ENCODE measurements around the gene TNIK.
"Not testable (repeated sequence)": the region's sequence is repeated elsewhere in the genome, so short reads cannot be mapped to it uniquely, and the experiment has no call there.

Gene TNIK

DNA sequence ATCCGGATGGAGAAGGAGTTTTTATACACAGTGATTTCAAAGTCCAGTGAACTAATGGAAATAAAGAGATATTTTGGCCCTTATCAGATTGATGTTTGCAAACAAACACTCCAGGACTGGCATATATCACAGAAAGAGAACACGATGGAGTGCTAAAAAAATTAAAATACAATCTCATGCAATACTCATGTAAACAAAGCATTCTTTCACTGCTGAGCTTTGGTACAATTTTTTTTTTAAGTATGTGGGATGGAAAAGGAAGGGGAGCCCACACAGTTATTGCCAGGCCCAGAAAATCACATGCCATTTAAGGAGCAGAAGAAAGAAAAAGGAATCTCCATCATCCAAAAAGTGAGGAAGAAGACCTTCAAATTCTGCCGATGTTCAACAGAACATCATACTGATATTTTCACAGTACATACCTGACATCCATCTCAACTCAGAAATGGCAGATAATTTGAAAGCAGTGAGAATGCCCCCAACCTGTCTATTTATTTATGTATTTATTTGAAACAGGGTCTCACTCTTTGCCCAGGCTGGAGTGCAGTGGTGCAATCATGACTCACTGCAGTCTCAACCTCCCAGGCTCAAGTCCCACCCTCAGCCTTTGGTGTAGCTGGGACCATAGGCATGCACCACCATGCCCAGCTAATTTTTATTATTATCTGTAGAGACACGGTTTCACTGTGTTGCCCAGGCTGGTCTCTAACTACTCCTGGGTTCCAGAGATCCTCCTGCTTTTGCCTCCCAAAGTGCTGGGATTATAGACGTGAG lies 326.2 kb downstream of the TNIK start:
- no peak overlapping the region for H3K27ac Mint-ChIP-seq
- no peak for ATAC-seq

DNA sequence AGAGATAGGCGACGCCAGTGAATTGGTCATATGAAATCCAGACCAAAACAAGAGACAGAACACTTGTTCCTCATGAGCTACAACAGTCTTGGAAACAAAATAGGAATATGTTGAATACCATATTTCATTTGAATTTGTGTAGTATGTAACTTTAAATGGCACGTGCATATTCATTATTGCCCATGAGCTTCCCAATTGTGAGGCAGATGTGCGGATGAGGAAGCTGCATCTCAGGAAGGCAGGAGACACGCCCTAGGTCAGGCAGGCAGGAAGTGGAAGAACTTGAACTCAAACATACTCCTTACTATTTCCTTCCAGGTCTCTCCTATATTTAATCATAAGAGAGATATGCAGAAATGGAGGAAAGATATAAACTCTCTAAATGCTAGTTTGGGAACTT lies 326.9 kb downstream of the TNIK start:
- no peak overlapping the region for H3K27ac Mint-ChIP-seq
- H3K4me1 Mint-ChIP-seq, result no peaks in the 10 kb centered on the region
- no peaks in the 10 kb centered on the region for H3K27me3 Mint-ChIP-seq
- H3K9me3 Mint-ChIP-seq, result no peaks in the 10 kb centered on the region
- no peak overlapping the region for H3K4me3 Mint-ChIP-seq
- DNase-seq (no peak), ATAC-seq (no peak)
- peaks cover 30% of the 10 kb centered on the region for H3K36me3 Mint-ChIP-seq (ENCODE audit: low read depth)

More for the DNA sequence above, 326.2 kb downstream of the TNIK start:
- no peak overlapping the region for H3K4me3 Mint-ChIP-seq
- no peaks in the 10 kb centered on the region for H3K4me1 Mint-ChIP-seq
- no peak for DNase-seq
- peaks cover 28% of the 10 kb centered on the region for H3K36me3 Mint-ChIP-seq (ENCODE audit: low read depth)
- H3K9me3 Mint-ChIP-seq, result no peaks in the 10 kb centered on the region
- no peaks in the 10 kb centered on the region for H3K27me3 Mint-ChIP-seq

DNA sequence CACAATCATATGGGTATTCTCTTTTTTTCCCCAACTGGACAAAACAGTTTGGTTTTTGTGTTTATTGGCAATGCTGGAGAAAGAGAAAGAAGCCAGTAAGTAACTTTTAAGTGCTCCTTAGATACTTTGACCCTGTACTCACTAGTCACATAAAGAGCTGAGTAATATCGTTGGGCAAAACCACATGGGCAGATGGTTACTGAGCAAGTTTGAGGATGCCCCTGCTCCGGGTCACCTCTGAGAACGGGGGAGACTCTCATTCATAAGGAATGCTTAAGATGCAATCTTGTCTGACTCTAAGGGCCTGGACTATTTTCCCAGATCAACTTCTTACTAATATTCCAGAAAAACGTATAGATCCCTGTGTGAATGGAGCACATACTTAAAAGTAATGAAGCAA lies 327.3 kb downstream of the TNIK start:
- DNase-seq (no peak), ATAC-seq (no peak)
- peaks cover 27% of the 10 kb centered on the region for H3K36me3 Mint-ChIP-seq (ENCODE audit: low read depth)
- H3K27ac Mint-ChIP-seq, result no peak overlapping the region
- no peaks in the 10 kb centered on the region for H3K27me3 Mint-ChIP-seq
- H3K4me3 Mint-ChIP-seq, result no peak overlapping the region
- no peaks in the 10 kb centered on the region for H3K9me3 Mint-ChIP-seq
- no peaks in the 10 kb centered on the region for H3K4me1 Mint-ChIP-seq

DNA sequence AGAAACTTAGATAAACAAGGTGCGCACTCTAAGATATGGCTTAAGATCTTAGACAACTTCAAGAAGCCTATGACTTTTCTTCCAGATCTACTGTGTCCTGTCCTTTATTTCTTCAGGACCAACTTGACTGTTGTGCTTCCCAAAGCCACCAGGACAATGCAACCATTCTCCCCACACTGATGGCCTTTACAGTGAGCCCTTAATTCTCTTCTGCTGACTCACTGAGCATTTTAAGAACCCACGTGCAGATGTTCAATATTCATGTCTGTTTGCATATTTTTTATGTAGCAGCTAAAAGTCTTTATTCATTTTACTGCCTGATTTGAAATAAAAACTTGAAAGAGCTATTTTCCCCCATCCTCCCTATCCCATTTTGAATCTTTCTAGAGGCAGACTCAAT lies 330.4 kb downstream of the TNIK start:
- no peak overlapping the region for H3K27ac Mint-ChIP-seq
- no peak for ATAC-seq

DNA sequence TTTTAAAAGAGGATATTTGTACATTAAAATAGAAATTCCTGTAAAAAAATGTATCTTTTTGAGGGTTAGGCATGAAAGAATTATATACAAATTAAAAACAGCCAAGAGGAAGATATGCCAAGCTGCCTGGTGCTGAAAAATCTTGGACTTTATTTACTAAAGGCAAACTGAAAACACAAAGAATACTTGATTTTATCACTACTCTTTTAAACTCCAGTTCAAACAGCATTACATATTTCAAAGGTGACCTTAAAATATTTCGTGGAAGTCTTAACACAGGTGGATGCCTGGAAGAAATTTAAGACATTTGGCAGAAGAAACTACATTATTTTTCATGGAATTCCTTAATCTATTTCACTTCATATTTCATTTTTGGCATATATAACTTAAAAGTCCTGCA lies 332.6 kb downstream of the TNIK start:
- DNase-seq (no peak), ATAC-seq (no peak)
- H3K27me3 Mint-ChIP-seq, result no peaks in the 10 kb centered on the region
- H3K4me3 Mint-ChIP-seq, result no peak overlapping the region
- no peaks in the 10 kb centered on the region for H3K9me3 Mint-ChIP-seq
- no peak overlapping the region for H3K27ac Mint-ChIP-seq
- H3K4me1 Mint-ChIP-seq, result no peaks in the 10 kb centered on the region
- peaks cover 30% of the 10 kb centered on the region for H3K36me3 Mint-ChIP-seq (ENCODE audit: low read depth)

More for the DNA sequence above, 330.4 kb downstream of the TNIK start:
- Mint-ChIP-seq H3K36me3 (ENCODE audit: low read depth) (peaks cover 24% of the 10 kb centered on the region), H3K9me3 (no peaks in the 10 kb centered on the region), H3K4me3 (no peak overlapping the region), H3K4me1 (no peaks in the 10 kb centered on the region), H3K27me3 (no peaks in the 10 kb centered on the region)
- DNase-seq, result no peak

DNA sequence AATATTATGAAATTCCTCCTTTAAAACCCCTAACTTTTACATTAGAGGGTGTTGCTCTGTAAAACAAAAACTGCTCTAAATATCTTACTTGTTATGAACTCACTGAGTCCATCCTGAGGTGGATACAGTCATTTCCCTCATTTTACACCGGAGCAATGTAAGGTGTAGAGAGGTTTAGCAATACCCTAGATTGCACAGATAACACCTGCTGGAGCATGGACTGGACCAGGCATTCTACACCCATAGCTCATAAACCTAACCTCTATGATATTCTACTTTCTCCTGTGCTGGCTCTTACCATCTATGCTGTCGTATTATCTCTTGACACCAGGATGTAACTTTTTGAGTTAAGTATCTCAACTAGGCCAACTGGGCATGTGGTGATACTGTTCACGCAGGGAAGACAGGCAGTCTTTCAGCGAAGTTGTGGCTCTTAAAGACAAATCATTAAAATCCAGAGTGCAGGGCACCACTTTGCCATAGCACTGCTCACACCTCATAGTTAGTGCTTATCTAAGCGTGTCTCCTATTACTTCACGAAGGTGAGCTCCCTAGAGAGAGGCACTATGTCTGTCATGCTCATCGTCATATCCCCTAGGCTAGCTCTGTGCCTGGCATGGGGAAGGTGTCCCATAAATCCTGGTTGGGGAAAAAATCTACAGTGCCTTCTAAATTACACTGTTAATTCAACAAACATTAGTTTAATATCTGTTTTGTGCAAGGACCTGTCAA lies 333.6 kb downstream of the TNIK start:
- no peaks in the 10 kb centered on the region for H3K4me1 Mint-ChIP-seq
- no peaks in the 10 kb centered on the region for H3K9me3 Mint-ChIP-seq
- H3K4me3 Mint-ChIP-seq, result no peak overlapping the region
- H3K27ac Mint-ChIP-seq, result no peak overlapping the region
- peaks cover 38% of the 10 kb centered on the region for H3K36me3 Mint-ChIP-seq (ENCODE audit: low read depth)
- DNase-seq (no peak), ATAC-seq (no peak)
- H3K27me3 Mint-ChIP-seq, result no peaks in the 10 kb centered on the region

DNA sequence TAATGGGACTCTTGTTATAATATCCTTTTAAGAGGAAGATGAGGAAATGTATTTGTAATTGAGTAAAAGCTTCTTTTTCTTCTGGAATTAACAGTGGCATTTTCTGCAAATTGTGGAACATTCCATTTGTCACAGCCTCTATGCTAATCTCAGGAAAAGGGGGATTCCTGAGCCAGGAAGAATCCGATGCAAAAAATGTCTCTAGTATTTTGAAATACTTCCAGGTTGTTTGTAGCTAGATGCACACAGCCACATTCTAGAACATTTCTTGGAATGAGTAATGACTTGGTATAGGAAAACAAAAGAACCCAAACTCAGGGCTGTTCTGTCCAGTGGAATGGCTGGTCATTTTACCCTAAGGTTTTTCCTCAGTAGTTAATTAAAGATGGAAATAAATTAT lies 335.2 kb downstream of the TNIK start:
- DNase-seq (no peak), ATAC-seq (no peak)
- H3K27ac Mint-ChIP-seq, result no peak overlapping the region
- no peak overlapping the region for H3K4me3 Mint-ChIP-seq
- H3K4me1 Mint-ChIP-seq, result no peaks in the 10 kb centered on the region
- H3K27me3 Mint-ChIP-seq, result no peaks in the 10 kb centered on the region
- H3K9me3 Mint-ChIP-seq, result no peaks in the 10 kb centered on the region
- peaks cover 46% of the 10 kb centered on the region for H3K36me3 Mint-ChIP-seq (ENCODE audit: low read depth)

DNA sequence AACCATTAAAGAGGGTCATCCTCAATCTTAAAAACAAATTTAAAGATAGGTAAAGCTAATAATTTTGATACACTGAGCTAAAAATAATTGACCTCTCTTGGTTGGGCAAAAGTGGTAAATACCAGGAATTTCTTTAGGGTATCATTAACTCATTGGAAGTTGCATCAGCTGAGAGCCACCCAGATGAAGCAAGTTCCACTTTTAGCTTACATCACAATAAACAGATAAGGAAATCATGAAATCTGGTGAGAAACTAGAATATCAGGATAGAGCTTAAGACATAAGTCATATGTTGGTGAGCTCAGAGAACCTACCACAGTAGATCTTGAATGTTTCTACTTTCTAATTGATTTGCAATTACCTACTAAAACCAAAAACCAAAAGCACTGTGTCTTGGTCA lies 336.3 kb downstream of the TNIK start:
- Mint-ChIP-seq H3K9me3 (no peaks in the 10 kb centered on the region), H3K36me3 (ENCODE audit: low read depth) (peaks cover 50% of the 10 kb centered on the region), H3K27me3 (no peaks in the 10 kb centered on the region), H3K4me1 (no peaks in the 10 kb centered on the region), H3K27ac (no peak overlapping the region), H3K4me3 (no peak overlapping the region)
- DNase-seq (no peak), ATAC-seq (no peak)

DNA sequence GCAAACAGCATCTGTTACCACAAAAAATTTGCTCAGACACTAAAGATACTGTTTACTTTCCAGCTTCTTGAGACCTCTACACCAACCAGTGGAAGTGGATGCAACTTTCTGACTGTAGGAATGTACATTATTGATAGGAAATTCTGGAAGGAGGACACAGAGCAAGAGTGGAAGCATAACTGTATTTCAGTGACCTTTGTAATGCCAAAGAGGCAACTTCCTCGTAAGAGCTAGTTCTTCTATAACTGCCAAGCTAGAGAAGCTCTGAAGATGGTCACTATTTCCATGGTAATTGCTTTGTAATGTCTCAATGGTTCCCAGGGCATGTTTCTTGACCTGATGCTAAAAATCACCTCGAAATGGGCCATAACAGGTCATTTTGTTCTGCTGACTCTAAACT lies 337.3 kb downstream of the TNIK start:
- Mint-ChIP-seq H3K9me3 (no peaks in the 10 kb centered on the region), H3K27me3 (no peaks in the 10 kb centered on the region), H3K27ac (no peak overlapping the region), H3K4me3 (no peak overlapping the region), H3K36me3 (ENCODE audit: low read depth) (peaks cover 53% of the 10 kb centered on the region), H3K4me1 (no peaks in the 10 kb centered on the region)
- DNase-seq, result no peak
- ATAC-seq, result no peak

DNA sequence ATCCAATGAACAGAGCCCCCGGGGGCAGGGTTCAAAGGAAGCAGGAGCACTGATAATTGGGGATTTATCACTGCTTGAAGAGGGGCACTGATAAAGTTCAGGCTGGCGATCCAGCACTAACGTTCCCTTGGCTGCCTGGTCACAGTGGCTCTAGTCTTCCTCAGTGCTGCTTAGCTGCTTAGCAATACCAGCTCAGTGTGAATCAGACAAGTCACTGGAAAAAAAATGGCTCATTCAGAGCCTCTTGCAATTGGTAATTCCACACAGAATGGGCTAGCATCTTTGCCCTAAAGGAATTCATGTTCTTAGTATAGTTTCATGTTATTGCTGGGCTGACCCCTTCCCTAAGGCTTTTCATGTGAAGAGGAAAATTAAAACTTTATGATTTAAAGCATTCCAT lies 338.0 kb downstream of the TNIK start:
- Mint-ChIP-seq H3K4me3 (no peak overlapping the region), H3K27me3 (no peaks in the 10 kb centered on the region), H3K4me1 (no peaks in the 10 kb centered on the region), H3K27ac (no peak overlapping the region), H3K36me3 (ENCODE audit: low read depth) (peaks cover 55% of the 10 kb centered on the region), H3K9me3 (no peaks in the 10 kb centered on the region)
- ATAC-seq, result no peak
- DNase-seq, result no peak

DNA sequence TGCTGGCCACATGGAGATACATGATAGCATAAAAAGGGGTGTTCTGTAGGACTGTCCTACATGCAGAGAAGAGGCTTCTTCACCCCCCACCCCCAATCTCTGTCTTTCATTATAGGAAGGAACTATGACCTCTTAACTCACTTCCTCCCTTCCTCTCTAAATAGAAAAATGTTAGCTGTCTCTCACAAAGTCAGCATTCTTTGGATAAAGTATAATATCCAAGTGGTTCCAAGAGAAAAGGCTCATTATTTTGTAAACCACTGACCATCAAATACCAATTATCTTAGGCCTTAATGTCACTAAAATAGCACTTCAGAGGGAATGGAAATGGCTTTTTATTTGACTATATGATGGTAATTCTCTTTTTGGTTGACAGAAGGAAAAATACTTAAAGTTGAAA lies 338.4 kb downstream of the TNIK start:
- ATAC-seq (no peak), DNase-seq (no peak)
- no peak overlapping the region for H3K27ac Mint-ChIP-seq
- H3K9me3 Mint-ChIP-seq, result no peaks in the 10 kb centered on the region
- H3K36me3 Mint-ChIP-seq (ENCODE audit: low read depth), result peaks cover 57% of the 10 kb centered on the region
- peaks cover under 1% of the 10 kb centered on the region for H3K4me1 Mint-ChIP-seq
- H3K4me3 Mint-ChIP-seq, result no peak overlapping the region
- H3K27me3 Mint-ChIP-seq, result no peaks in the 10 kb centered on the region

DNA sequence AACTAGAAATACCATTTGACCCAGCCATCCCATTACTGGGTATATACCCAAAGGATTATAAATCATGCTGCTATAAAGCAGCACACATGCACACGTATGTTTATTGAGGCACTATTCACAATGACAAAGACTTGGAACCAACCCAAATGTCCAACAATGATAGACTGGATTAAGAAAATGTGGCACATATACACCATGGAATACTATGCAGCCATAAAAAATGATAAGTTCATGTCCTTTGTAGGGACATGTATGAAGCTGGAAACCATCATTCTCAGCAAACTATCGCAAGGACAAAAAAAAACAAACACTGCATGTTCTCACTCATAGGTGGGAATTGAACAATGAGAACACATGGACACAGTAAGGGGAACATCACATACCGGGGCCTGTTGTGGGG lies 340.8 kb downstream of the TNIK start:
- H3K9me3 Mint-ChIP-seq, H3K4me1 Mint-ChIP-seq, ATAC-seq, H3K27ac Mint-ChIP-seq, DNase-seq, H3K4me3 Mint-ChIP-seq, H3K27me3 Mint-ChIP-seq: not testable (repeated sequence)
- H3K36me3 Mint-ChIP-seq (ENCODE audit: low read depth), result peaks cover 47% of the 10 kb centered on the region

DNA sequence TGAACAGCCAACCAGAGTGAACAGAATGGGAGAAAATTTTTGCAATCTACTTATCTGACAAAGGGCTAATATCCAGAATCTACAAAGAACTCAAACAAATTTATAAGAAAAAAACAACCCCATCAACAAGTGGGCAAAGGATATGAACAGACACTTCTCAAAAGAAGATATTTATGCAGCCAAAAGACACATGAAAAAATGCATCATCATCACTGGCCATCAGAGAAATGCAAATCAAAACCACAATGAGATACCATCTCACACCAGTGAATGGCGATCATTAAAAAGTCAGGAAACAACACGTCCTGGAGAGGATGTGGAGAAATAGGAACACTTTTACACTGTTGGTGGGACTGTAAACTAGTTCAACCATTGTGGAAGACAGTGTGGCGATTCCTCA lies 341.2 kb downstream of the TNIK start:
- H3K36me3 Mint-ChIP-seq (ENCODE audit: low read depth), result peaks cover 50% of the 10 kb centered on the region
- H3K27ac Mint-ChIP-seq, DNase-seq: not testable (repeated sequence)

DNA sequence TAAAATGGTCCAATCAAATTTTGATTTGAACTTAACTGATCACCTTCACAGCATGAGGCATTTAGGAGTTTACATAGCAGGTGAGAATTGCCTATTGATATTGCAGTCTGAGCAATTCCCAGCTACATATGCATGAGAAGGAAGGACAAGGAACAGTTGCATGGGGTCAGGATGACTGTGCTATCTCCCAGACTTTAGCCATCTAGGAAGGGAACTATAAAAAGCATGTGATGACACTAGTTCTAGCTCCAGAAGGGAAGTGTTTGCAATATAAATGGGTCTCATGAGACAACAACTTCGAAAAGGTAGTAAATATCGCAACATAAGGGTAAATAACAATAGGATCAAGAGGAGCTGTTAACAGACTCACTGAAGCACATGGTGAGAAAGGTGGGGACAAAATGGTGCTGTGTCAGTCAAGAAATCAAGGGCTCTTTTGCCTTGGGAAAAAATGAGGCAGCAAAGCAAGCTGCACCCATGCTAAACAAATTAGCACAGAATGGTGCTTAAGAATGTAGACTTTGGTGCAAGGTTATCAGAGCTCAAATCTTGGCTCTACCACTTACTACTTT lies 343.3 kb downstream of the TNIK start:
- Mint-ChIP-seq H3K4me1 (peaks cover 6% of the 10 kb centered on the region), H3K36me3 (ENCODE audit: low read depth) (peaks cover 36% of the 10 kb centered on the region), H3K27me3 (no peaks in the 10 kb centered on the region), H3K4me3 (no peak overlapping the region), H3K9me3 (no peaks in the 10 kb centered on the region), H3K27ac (no peak overlapping the region)
- no peak for DNase-seq
- ATAC-seq, result no peak

More for the DNA sequence above, 341.2 kb downstream of the TNIK start:
- not testable (repeated sequence) for H3K27me3 Mint-ChIP-seq, H3K4me1 Mint-ChIP-seq, H3K9me3 Mint-ChIP-seq, ATAC-seq, H3K4me3 Mint-ChIP-seq

DNA sequence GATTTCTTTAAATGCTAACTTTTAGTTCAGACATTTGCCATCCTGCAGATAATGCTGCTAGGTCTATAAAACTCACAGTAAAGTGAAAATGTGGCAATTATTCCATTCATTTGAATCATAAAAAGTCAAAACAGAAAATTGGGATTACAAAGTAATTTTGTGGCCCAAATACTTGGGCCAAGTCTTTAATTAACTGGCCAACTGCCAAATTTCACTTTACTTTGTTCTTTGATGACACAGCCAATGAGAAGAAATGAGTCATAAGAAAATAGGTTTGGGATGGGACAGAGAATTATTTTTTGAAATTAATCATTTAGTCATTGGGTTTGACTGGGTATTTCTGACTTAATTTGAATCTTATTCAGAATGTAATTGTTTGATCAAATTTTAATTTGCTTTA lies 343.8 kb downstream of the TNIK start:
- no peak overlapping the region for H3K27ac Mint-ChIP-seq
- no peak for DNase-seq
- H3K4me3 Mint-ChIP-seq, result no peak overlapping the region
- H3K36me3 Mint-ChIP-seq (ENCODE audit: low read depth), result peaks cover 32% of the 10 kb centered on the region
- H3K9me3 Mint-ChIP-seq, result no peaks in the 10 kb centered on the region
- no peaks in the 10 kb centered on the region for H3K27me3 Mint-ChIP-seq
- no peak for ATAC-seq
- peaks cover 6% of the 10 kb centered on the region for H3K4me1 Mint-ChIP-seq
